GM12878 (cell line): ENCODE data around the gene EIF4B. TPM values are rescaled to one million over a fixed set of nuclear protein-coding genes. Genes with fewer than 3 reads are reported as not detected.

ENCODE experiments used
- ATAC-seq: fragments of 200-7000 bp; cut with Tn5 transposase; 3 replicates; pipeline ENCODE4 v1.9.1; 2020; ENCODE audit warnings: mild to moderate bottlenecking, moderate library complexity
- BruUV-seq: library from RNA; stranded (reverse); fragments of 400-500 nt; replicated peaks from 2 replicates; lab custom pipeline; 2021; lab: Mats Ljungman, UMichigan
- CTCF ChIA-PET: fragments of 300-600 bp; sonication (Branson Sonifier 250); formaldehyde crosslinking; extraction: SDS; loops from one replicate; lab custom pipeline; 2021; ENCODE audit warnings: inconsistent platforms; lab: Yijun Ruan, JAX
- POLR2A ChIA-PET: fragments of 350-600 bp; formaldehyde crosslinking; extraction: SDS; loops from one replicate; lab custom pipeline; 2021; ENCODE audit warnings: inconsistent platforms; lab: Charles Lee
- RAD21 ChIA-PET: fragments of 300-600 bp; sonication (Branson Sonifier 250); formaldehyde crosslinking; loops from one replicate; lab custom pipeline; 2023; ENCODE audit warnings: antibody characterized with exemption; ENCODE audit not compliant: unreplicated experiment; lab: Charles Lee
- SMC1A ChIA-PET: fragments of 300-600 bp; sonication (Branson Sonifier 250); formaldehyde crosslinking; loops from one replicate; lab custom pipeline; 2023; ENCODE audit not compliant: unreplicated experiment, uncharacterized antibody; lab: Charles Lee
- DNase-seq: peaks from one replicate; pipeline ENCODE4 v3.0.0-alpha.2; 2011; ENCODE audit warnings: low read depth, low spot score
- FAIRE-seq: peaks from 3 replicates; lab custom pipeline; 2011; peaks lifted over from hg19 to GRCh38; lab: Jason Lieb, UNC
- H2AFZ ChIP-seq: 2 replicates; pipeline ENCODE4 v1.6.0; 2011; ENCODE audit warnings: low read depth, low read length, control low read depth; ENCODE audit not compliant: control insufficient read depth
- H3K27ac ChIP-seq: 2 replicates; pipeline ENCODE4 v1.5.1; 2011; ENCODE audit warnings: control low read depth; ENCODE audit not compliant: control insufficient read depth, insufficient read depth
- H3K27me3 ChIP-seq, 2 experiments: replicated peaks in 1 of 2; 2 replicates each; pipeline versions ENCODE4 v1.6.0 to v1.6.1; 2011; ENCODE audit warnings: low read length in 1 of 2; ENCODE audit not compliant: control insufficient read depth in 2 of 2, insufficient read depth in 2 of 2
- H3K36me3 ChIP-seq, 2 experiments: 2 replicates each; pipeline ENCODE4 v1.5.1; 2011; ENCODE audit warnings: low read length in 1 of 2; ENCODE audit not compliant: control insufficient read depth in 2 of 2, insufficient read depth in 2 of 2
- H3K4me1 ChIP-seq: 2 replicates; pipeline ENCODE4 v1.6.1; 2011; ENCODE audit warnings: mild to moderate bottlenecking, low read length, moderate library complexity, mixed read lengths; ENCODE audit not compliant: control insufficient read depth, insufficient read depth
- H3K4me2 ChIP-seq: 2 replicates; pipeline ENCODE4 v1.6.0; 2011; ENCODE audit warnings: control low read depth; ENCODE audit not compliant: control insufficient read depth, insufficient read depth
- H3K4me3 ChIP-seq: fragments of 200-600 bp; sonication (generic); 2 replicates; pipeline ENCODE4 v1.5.1; 2016
- H3K79me2 ChIP-seq: 2 replicates; pipeline ENCODE4 v1.6.0; 2011; ENCODE audit warnings: low read length; ENCODE audit not compliant: control insufficient read depth, insufficient read depth
- H3K9ac ChIP-seq: 2 replicates; pipeline ENCODE4 v1.8.0; 2011; ENCODE audit warnings: low read length, control low read depth, mixed read lengths; ENCODE audit not compliant: control insufficient read depth, insufficient read depth
- H3K9me3 ChIP-seq: replicated peaks from 3 replicates; pipeline ENCODE4 v1.5.1; 2011; ENCODE audit warnings: mild to moderate bottlenecking, low read length; ENCODE audit not compliant: control insufficient read depth, insufficient read depth
- H4K20me1 ChIP-seq: 2 replicates; pipeline ENCODE4 v1.6.0; 2011; ENCODE audit not compliant: control insufficient read depth, insufficient read depth
- CBX3 ChIP-seq: fragments of 200-600 bp; sonication (generic); IDR thresholded peaks from 2 replicates; pipeline ENCODE4 v1.6.1; 2016; ENCODE audit warnings: low read depth, borderline replicate concordance
- EGR1 ChIP-seq, 2 experiments: IDR thresholded peaks; 1 replicate in 1 of 2; 2 replicates in 1 of 2; pipeline ENCODE4 v1.6.1; 2011 to 2012; ENCODE audit warnings: low read depth in 2 of 2, low read length in 2 of 2, borderline replicate concordance in 1 of 2, mild to moderate bottlenecking in 1 of 2, moderate library complexity in 1 of 2
- EP300 ChIP-seq, 2 experiments: fragments of 150-350 bp in 1 of 2; IDR thresholded peaks; 2 replicates each; pipeline ENCODE4 v1.6.1; 2011 to 2012; ENCODE audit warnings: low read depth in 2 of 2, low read length in 2 of 2, borderline replicate concordance in 1 of 2, improper control_type of control experiment in 1 of 2, inconsistent platforms in 1 of 2; ENCODE audit not compliant: control insufficient read depth in 1 of 2
- GATAD2B ChIP-seq: fragments of 450-650 bp; conservative IDR thresholded peaks from 2 replicates; pipeline ENCODE4 v1.6.1; 2017; ENCODE audit warnings: low read depth, mild to moderate bottlenecking, moderate library complexity
- JUNB ChIP-seq: IDR thresholded peaks from 2 replicates; pipeline ENCODE4 v1.6.1; 2016; ENCODE audit warnings: antibody characterized with exemption, mild to moderate bottlenecking
- MEF2B ChIP-seq: fragments of 450-650 bp; IDR thresholded peaks from 2 replicates; pipeline ENCODE4 v1.6.1; 2018; ENCODE audit warnings: mild to moderate bottlenecking, moderate library complexity; ENCODE audit not compliant: partially characterized antibody, poor library complexity, severe bottlenecking
- NR2F1 ChIP-seq: fragments of 450-650 bp; conservative IDR thresholded peaks from 2 replicates; pipeline ENCODE4 v1.6.1; 2017; ENCODE audit warnings: mild to moderate bottlenecking
- POU2F2 ChIP-seq: IDR thresholded peaks from 3 replicates; pipeline ENCODE4 v1.6.1; 2011; ENCODE audit warnings: low read depth, mild to moderate bottlenecking, low read length, borderline replicate concordance
- RBBP5 ChIP-seq: fragments of 200-600 bp; sonication (generic); conservative IDR thresholded peaks from 2 replicates; pipeline ENCODE4 v1.6.1; 2016
- SIX5 ChIP-seq: IDR thresholded peaks from 2 replicates; pipeline ENCODE4 v1.6.1; 2011; ENCODE audit warnings: mild to moderate bottlenecking, low read depth, low read length, moderate library complexity; ENCODE audit not compliant: severe bottlenecking
- SUZ12 ChIP-seq: fragments of 200-600 bp; sonication (generic); IDR thresholded peaks from one replicate; pipeline ENCODE4 v1.6.1; 2018; ENCODE audit warnings: antibody characterized with exemption, mild to moderate bottlenecking; ENCODE audit not compliant: unreplicated experiment
- ZBED1 ChIP-seq: IDR thresholded peaks from 2 replicates; pipeline ENCODE4 v1.6.1; 2016; ENCODE audit warnings: borderline replicate concordance
- WGBS: methylation state at CpG from one replicate; pipeline ENCODE4 v1.1.6; 2016; ENCODE audit warnings: low lambda C conversion rate; ENCODE audit not compliant: insufficient replicate concordance, insufficient coverage; ENCODE audit errors: missing lambda C conversion rate; 5-methylcytosine and 5-hydroxymethylcytosine counted together
- in situ Hi-C: fragments of 300-500 bp; cut with MboI; formaldehyde crosslinking; loops from 9 replicates; pipeline ENCODE4 v1.14.3; 2018; ENCODE audit warnings: mixed read lengths
- intact Hi-C: fragments of 100-400 bp; cut with micrococcal nuclease; formaldehyde crosslinking; loops from one replicate; pipeline ENCODE4 v1.14.2; 2022; ENCODE audit not compliant: unreplicated experiment
- polyA plus RNA-seq, 11 experiments: library from polyadenylated mRNA; depleted of rRNA in 4 of 11; unstranded in 6 of 11; stranded (reverse) in 5 of 11; fragments of >200 nt; fragmentation: Nextera tagmentation in 4 of 11; fragmentation: Illumina TruSeq in 1 of 11; extraction: Ambion mirVana in 4 of 11; extraction: Trizol in 1 of 11; gene quantifications; 1 replicate in 1 of 11; 2 replicates in 10 of 11; pipeline versions ENCODE4 v1.2.1 to v1.2.3, GENCODE V29; 2011 to 2016; ENCODE audit warnings: inconsistent platforms in 2 of 11, missing spikeins in 2 of 11, low read depth in 1 of 11
- total RNA-seq, 4 experiments: library from RNA; depleted of rRNA in 3 of 4; stranded (reverse); fragments of >200 nt in 3 of 4; fragmentation: Illumina TruSeq in 1 of 4; extraction: Trizol in 1 of 4; gene quantifications; 2 replicates each; pipeline versions ENCODE4 v1.2.1 to v1.2.3, GENCODE V29; 2013 to 2021
- TF ChIP-seq, protein P1 (sequence below): fragments of 450-650 bp; formaldehyde crosslinking; IDR thresholded peaks from 2 replicates; pipeline ENCODE4 v1.4.0; 2022; ENCODE audit warnings: mild to moderate bottlenecking, moderate library complexity
- TF ChIP-seq, protein P2 (sequence below): fragments of 450-650 bp; formaldehyde crosslinking; IDR thresholded peaks from 2 replicates; pipeline ENCODE4 v1.4.0; 2020; ENCODE audit warnings: mild to moderate bottlenecking, moderate library complexity
- TF ChIP-seq, protein P3 (sequence below): fragments of 450-650 bp; IDR thresholded peaks from 2 replicates; pipeline ENCODE4 v1.6.1; 2017; ENCODE audit warnings: mild to moderate bottlenecking

Gene EIF4B
- total and polyA plus RNA-seq, 10 of the 15 experiments (the other 5 are each of a cell fraction or from before 2014, with no cell fraction given) = 123 to 752 (median 431) TPM

DNA sequence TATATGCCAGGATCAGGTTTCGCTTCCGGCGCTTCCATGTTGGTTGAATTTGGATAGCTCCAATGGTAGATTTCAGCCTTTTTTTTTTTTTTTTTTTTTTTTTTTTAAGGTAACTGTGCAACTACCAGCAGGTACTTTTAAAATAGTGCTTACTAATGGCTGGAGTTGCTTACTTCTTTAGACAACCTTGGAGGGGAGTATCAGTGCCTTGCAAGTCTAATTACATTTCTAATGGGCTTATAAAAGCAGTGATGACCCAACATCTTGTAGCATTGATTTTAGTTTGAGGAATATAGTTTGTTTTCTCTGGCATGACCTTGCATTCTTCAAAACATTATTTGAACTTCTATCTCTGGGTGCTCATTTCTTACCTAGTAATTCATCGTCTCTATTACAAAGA, 1.1 kb downstream of the EIF4B start:
- H2AFZ ChIP-seq = no peak overlapping the region
- peaks cover 2% of the 10 kb centered on the region; the same call in 1 of the 2 replicates for H3K4me1 ChIP-seq
- H3K4me2 ChIP-seq = peak overlapping the region; percentile 84
- 0% methylated on average over 4 of the region's 4 CpGs for WGBS
- peaks cover 0 to 8% of the 10 kb centered on the region in 2 experiments; a peak in 3 of 4 replicates for H3K36me3 ChIP-seq
- no peaks in the 10 kb centered on the region for H3K27me3 ChIP-seq
- SMC1A ChIA-PET = interaction anchor here (0.6 to 0.7 kb wide), 3 partner anchors 12 to 21 kb away, joined by 3 to 4 read pairs (median 3); no protein-coding TSS in a partner anchor
- POLR2A ChIA-PET = interaction anchor here (0.6 to 2.0 kb wide), 4 partner anchors 10 to 291 kb away, joined by 4 to 12 read pairs (median 7); partner anchors contain the start of gene SPRYD3
- H3K9ac ChIP-seq = peak overlapping the region; percentile 97
- intact Hi-C loops (loop anchor here (2.0 kb wide), 1 partner anchor 71 kb away; the partner anchor contains the start of gene SPRYD3), in situ Hi-C loops (no loop called here)
- peaks cover 66% of the 10 kb centered on the region for H3K79me2 ChIP-seq
- RAD21 ChIA-PET = interaction anchor here (0.7 to 0.8 kb wide), 2 partner anchors 92 to 345 kb away, joined by 3 to 4 read pairs; no protein-coding TSS in a partner anchor
- peak overlapping the region; percentile 87 for H3K4me3 ChIP-seq
- CTCF ChIA-PET = interaction anchor here (0.6 to 3.6 kb wide), 4 partner anchors 24 to 132 kb away, joined by 3 to 14 read pairs (median 8); no protein-coding TSS in a partner anchor
- H3K9me3 ChIP-seq = no peaks in the 10 kb centered on the region
- peak overlapping the region; percentile 61 for H3K27ac ChIP-seq
- no peak for FAIRE-seq
- DNase-seq = no peak
- ATAC-seq = no peak
- no TSS peak for BruUV-seq
- peaks cover 5% of the 10 kb centered on the region; the same call in 1 of the 2 replicates for H4K20me1 ChIP-seq
- TF ChIP-seq GATAD2B (no peak), NR2F1 (no peak), SUZ12 (no peak), SIX5 (no peak), JUNB (no peak), MEF2B (no peak), POU2F2 (no peak), RBBP5 (no peak), CBX3 (no peak), EP300 (IDR thresholded peaks at IDR 0.05; ENCODE audit: borderline replicate concordance in 1 of 2, control insufficient read depth in 1 of 2, low read depth in 2 of 2, low read length in 2 of 2) (no peak), ZBED1 (no peak), EGR1 (IDR thresholded peaks at IDR 0.05; ENCODE audit: borderline replicate concordance in 1 of 2, low read depth in 2 of 2, low read length in 2 of 2) (no peak)
- TF ChIP-seq, protein P1, sequence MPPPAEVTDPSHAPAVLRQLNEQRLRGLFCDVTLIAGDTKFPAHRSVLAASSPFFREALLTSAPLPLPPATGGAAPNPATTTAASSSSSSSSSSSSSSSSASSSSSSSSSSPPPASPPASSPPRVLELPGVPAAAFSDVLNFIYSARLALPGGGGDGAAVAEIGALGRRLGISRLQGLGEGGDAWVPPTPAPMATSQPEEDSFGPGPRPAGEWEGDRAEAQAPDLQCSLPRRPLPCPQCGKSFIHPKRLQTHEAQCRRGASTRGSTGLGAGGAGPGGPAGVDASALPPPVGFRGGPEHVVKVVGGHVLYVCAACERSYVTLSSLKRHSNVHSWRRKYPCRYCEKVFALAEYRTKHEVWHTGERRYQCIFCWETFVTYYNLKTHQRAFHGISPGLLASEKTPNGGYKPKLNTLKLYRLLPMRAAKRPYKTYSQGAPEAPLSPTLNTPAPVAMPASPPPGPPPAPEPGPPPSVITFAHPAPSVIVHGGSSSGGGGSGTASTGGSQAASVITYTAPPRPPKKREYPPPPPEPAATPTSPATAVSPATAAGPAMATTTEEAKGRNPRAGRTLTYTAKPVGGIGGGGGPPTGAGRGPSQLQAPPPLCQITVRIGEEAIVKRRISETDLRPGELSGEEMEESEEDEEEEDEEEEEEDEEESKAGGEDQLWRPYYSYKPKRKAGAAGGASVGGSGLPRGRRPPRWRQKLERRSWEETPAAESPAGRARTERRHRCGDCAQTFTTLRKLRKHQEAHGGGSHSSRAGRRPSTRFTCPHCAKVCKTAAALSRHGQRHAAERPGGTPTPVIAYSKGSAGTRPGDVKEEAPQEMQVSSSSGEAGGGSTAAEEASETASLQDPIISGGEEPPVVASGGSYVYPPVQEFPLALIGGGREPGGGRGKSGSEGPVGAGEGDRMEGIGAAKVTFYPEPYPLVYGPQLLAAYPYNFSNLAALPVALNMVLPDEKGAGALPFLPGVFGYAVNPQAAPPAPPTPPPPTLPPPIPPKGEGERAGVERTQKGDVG = no peak
- TF ChIP-seq, protein P2, sequence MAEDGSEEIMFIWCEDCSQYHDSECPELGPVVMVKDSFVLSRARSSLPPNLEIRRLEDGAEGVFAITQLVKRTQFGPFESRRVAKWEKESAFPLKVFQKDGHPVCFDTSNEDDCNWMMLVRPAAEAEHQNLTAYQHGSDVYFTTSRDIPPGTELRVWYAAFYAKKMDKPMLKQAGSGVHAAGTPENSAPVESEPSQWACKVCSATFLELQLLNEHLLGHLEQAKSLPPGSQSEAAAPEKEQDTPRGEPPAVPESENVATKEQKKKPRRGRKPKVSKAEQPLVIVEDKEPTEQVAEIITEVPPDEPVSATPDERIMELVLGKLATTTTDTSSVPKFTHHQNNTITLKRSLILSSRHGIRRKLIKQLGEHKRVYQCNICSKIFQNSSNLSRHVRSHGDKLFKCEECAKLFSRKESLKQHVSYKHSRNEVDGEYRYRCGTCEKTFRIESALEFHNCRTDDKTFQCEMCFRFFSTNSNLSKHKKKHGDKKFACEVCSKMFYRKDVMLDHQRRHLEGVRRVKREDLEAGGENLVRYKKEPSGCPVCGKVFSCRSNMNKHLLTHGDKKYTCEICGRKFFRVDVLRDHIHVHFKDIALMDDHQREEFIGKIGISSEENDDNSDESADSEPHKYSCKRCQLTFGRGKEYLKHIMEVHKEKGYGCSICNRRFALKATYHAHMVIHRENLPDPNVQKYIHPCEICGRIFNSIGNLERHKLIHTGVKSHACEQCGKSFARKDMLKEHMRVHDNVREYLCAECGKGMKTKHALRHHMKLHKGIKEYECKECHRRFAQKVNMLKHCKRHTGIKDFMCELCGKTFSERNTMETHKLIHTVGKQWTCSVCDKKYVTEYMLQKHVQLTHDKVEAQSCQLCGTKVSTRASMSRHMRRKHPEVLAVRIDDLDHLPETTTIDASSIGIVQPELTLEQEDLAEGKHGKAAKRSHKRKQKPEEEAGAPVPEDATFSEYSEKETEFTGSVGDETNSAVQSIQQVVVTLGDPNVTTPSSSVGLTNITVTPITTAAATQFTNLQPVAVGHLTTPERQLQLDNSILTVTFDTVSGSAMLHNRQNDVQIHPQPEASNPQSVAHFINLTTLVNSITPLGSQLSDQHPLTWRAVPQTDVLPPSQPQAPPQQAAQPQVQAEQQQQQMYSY (CRISPR knock-in tag) = no peak
- TF ChIP-seq, protein P3, sequence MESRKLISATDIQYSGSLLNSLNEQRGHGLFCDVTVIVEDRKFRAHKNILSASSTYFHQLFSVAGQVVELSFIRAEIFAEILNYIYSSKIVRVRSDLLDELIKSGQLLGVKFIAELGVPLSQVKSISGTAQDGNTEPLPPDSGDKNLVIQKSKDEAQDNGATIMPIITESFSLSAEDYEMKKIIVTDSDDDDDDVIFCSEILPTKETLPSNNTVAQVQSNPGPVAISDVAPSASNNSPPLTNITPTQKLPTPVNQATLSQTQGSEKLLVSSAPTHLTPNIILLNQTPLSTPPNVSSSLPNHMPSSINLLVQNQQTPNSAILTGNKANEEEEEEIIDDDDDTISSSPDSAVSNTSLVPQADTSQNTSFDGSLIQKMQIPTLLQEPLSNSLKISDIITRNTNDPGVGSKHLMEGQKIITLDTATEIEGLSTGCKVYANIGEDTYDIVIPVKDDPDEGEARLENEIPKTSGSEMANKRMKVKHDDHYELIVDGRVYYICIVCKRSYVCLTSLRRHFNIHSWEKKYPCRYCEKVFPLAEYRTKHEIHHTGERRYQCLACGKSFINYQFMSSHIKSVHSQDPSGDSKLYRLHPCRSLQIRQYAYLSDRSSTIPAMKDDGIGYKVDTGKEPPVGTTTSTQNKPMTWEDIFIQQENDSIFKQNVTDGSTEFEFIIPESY = no peak
